GM12865 (cell line): ENCODE results near the gene EGLN3.

Source experiments
- DNase-seq: peaks from one replicate; pipeline ENCODE4 v3.0.0; 2010; ENCODE audit warnings: low read depth
- H3K4me3 ChIP-seq: 2 replicates; pipeline ENCODE4 v1.5.1; 2011; ENCODE audit warnings: mild to moderate bottlenecking, low read depth, low read length, control low read depth
- TF ChIP-seq, protein P1 (sequence below): IDR thresholded peaks from 2 replicates; pipeline ENCODE4 v1.5.1; 2011; ENCODE audit warnings: low read length, control low read depth, low read depth, inconsistent platforms; ENCODE audit not compliant: insufficient read depth; ENCODE audit errors: missing control alignments

The EGLN3 gene

DNA sequence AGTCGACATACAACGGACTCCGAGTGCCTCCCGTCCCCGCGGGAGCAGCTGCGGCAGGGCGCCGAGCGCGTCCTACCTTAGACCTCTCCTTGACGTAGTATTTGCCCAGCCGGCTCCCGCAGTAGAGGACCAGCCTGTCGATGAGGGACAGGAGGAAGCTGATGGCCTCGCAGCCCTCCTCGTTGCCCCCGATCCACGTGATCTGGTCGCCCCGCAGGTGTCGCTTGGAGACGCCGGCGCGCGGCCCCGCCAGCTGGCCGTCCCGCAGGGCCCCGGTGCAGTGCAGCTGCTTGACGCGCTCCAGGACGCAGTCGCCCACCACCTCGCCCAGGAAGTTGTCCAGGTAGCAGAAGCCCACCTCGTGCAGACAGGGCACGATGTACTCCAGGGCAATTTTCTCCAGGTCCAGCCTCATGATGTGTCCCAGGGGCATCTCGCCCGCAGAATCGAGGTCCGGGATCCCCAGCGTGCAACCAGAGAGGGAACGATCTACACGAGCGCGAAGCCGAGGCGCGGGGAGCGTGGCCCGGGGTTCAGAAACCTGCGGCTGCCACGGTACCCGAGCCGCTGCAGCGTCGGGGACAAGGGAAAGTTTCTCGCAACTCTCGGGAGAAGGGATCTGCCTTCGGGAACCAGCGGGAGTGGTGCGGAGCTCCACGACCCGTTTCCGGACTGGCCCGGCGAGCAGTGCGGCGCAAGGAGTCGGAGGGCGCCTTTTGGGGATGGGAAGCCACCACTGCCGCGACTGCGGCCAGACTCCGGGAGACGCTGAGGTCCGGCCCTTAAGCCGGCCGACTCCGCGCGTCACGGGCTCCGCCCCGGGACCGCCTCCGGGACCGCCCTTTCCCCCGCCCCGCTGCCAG lies at the start of gene EGLN3:
EGLN3 (minus strand) TSS at position 755 of the 863 bp plus-strand sequence; CDS start at position 433, 322 bp downstream.
- TF ChIP-seq, protein P1, sequence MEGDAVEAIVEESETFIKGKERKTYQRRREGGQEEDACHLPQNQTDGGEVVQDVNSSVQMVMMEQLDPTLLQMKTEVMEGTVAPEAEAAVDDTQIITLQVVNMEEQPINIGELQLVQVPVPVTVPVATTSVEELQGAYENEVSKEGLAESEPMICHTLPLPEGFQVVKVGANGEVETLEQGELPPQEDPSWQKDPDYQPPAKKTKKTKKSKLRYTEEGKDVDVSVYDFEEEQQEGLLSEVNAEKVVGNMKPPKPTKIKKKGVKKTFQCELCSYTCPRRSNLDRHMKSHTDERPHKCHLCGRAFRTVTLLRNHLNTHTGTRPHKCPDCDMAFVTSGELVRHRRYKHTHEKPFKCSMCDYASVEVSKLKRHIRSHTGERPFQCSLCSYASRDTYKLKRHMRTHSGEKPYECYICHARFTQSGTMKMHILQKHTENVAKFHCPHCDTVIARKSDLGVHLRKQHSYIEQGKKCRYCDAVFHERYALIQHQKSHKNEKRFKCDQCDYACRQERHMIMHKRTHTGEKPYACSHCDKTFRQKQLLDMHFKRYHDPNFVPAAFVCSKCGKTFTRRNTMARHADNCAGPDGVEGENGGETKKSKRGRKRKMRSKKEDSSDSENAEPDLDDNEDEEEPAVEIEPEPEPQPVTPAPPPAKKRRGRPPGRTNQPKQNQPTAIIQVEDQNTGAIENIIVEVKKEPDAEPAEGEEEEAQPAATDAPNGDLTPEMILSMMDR, result no peak
- H3K4me3 ChIP-seq, result peak within 1 kb of the TSS; percentile 22
- DNase-seq, result peak; percentile 37

- TF ChIP-seq, protein P1, result no peak
Observed at GRCh38 chr14:34000396-34000795, 49.5 kb upstream of the EGLN3 start.

DNA sequence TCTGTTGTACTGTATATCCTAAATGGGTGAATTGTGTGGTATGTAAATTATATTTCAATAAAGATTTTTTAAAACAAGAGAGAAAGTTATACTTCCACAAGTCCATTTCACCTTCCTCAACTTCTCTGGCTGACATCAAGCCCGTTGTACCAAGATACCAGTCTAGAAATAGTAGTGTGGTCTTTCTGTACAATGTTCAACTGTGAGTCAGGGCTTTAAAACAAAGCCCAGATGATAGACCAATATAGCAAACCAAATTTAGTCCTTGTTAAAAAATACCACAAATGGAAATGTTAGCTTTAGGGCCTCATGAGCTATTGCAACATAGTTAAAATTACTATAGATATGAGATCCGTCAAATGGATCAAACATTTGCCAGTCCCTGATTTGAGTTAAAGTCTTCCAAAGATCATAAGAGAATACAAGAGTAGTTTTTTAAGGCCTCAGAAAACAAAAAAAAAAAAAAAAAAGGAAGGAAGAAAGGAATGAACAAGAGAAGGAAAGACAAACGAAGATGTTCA lies 49.0 kb upstream of the EGLN3 start:
- no peak for DNase-seq
- H3K4me3 ChIP-seq, result no peak overlapping the region
- TF ChIP-seq, protein P1, result no peak

More at GRCh38 chr14:34000396-34000795, 49.5 kb upstream of the EGLN3 start:
- H3K4me3 ChIP-seq, result no peak overlapping the region
- no peak for DNase-seq

GRCh38 chr14:33997611-33998010 lies 46.7 kb upstream of the EGLN3 start:
- DNase-seq, result no peak
- H3K4me3 ChIP-seq, result no peak overlapping the region
- TF ChIP-seq, protein P1, result no peak

- no peak for DNase-seq
- TF ChIP-seq, protein P1, result no peak
- no peak overlapping the region for H3K4me3 ChIP-seq
Observed at GRCh38 chr14:33996462-33996861, 45.6 kb upstream of the EGLN3 start.

DNA sequence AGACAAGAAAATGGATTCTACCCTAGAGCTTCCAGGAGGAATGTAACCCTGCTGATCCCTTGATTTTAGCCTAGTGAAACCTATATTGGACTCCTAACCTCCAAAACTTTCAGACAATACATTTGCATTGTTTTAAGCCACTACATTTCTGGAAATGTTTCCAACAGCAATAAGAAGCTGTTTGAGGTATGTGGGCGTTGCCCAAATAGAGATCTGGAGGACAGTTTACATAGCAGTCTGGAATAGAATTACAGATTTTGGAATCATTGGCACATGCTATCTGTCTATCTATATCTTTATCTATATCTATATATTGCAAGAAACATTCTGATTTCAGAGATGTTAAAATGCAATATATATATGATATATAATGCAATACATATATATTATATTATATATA lies 42.4 kb upstream of the EGLN3 start:
- H3K4me3 ChIP-seq, result no peak overlapping the region
- DNase-seq, result no peak
- TF ChIP-seq, protein P1, result no peak
